ENCODE data around the gene MEIOSIN.
"Not testable (repeated sequence)": the region's sequence is repeated elsewhere in the genome, so short reads cannot be mapped to it uniquely, and the experiment has no call there.

MEIOSIN gene

GRCh38 chr19:45780448-45781213 lies 47.4 kb downstream of the MEIOSIN start:
- FAIRE-seq: no peak

DNA sequence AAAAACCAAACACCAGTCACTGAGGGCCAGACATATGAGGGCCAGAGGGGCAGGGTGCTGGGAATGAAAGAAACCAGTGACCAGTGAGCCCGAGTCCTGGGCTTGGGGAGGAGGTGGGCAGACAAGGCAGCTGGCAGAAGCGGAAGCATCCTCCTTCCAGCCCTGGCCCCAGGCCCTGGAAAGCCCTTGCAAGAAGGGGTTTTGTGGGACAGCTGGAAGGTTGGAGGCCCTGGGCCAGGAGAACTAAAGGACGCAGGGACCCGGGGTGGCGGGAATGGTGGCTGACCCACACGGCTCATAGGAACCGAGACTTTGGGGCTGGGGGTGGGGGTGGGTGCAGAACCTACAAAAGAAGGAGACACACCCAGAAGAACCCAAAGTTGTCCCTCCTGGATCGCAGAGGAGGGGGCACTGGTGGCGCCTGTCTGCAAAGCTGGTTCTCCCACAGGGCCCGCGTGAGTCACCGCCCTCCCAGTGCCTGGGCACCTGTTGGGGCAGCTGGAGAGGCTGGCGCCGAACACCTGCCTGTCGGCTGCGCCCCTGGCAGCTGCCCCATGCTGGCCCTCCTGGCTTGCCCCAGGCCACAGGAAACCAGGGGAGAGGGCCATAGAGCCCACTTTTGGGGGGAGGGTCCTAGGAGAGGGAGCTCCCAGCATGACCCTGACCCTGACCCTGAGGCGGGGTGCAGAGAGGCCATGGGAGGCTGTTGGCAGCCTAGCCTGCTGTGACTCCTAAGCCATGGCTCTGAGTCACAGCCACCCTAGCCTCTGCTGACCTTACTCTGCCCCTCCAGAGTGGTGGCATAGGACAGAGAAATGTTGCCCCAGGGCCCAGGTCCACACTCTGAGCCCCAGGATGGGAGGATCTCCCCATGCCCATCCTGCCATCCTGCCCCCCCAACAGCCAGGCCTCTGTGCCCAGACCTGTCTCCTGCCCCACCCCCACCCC lies 48.2 kb downstream of the MEIOSIN start:
- FAIRE-seq: no peak

DNA sequence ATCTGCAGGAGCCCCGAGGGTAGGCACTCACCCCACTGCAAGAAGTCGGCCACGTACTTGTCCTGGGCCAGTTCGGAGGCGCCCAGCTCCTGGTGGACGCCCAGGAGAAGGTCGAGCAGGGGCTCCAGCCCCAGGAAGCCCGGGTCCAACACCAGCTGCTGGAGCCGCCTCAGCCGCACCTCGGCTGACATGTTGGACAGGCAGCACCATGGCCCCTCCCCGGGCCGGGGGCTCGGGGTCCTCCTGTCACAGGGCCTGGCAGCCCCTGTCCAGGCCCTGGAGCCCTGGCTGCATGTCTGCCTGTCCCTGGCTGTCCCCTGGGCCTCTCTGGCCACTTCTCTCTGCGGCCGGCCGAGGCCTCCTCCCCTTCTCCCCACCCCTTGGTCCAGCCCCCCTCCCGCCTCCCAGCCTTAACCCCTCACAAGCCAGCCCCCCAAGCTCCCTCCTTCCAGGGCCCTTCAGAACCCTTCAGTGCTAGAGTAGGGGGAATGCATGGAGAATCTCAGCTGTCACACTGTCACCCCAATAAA lies 49.0 kb downstream of the MEIOSIN start, which contains the start of gene DMPK:
Gene DMPK, minus strand, starts transcription at position 329 of the 530 bp plus-strand sequence. Its CDS starts 138 bp downstream, at position 191.
- FAIRE-seq: no peak

- peak; percentile 53 for FAIRE-seq
Observed at GRCh38 chr19:45782820-45783785, 49.9 kb downstream of the MEIOSIN start.

- no peak for FAIRE-seq
Observed at GRCh38 chr19:45784096-45784495, 50.9 kb downstream of the MEIOSIN start.

- no peak for FAIRE-seq
Observed at GRCh38 chr19:45785097-45785496, 51.9 kb downstream of the MEIOSIN start.

GRCh38 chr19:45785781-45786532 lies 52.7 kb downstream of the MEIOSIN start:
- no peak for FAIRE-seq

- FAIRE-seq: no peak
Observed at GRCh38 chr19:45786533-45786894, 53.3 kb downstream of the MEIOSIN start.

- FAIRE-seq: no peak
Observed at GRCh38 chr19:45789035-45789786, 56.0 kb downstream of the MEIOSIN start.

DNA sequence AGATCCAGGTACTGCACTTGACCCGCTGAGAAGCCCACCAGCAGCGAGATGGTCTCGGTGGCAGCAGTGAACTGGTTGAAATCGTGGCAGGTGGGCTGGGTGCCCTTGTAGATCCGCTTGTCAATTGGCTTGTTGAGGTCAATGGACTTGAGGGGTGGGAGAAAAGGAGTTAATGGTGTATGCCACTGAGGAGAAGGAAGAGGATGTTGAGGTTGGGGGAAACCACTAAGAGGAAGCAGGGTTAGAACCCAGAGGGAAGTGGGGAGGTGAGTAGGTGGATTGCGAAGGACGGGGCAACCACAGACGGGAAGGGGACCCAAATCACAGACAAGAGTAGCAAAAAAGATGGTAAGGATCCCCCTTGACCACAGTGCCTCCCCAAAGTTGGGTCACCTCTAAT lies 57.7 kb downstream of the MEIOSIN start:
- FAIRE-seq: no peak

- FAIRE-seq: no peak
Observed at GRCh38 chr19:45791744-45792469, 58.7 kb downstream of the MEIOSIN start.

GRCh38 chr19:45792470-45793177 lies 59.4 kb downstream of the MEIOSIN start, which contains the start of gene DMWD:
TSS of gene DMWD (minus strand) at chr19:45792845. CDS start at chr19:45792756, 89 bp downstream.
- FAIRE-seq: peak; percentile 99

DNA sequence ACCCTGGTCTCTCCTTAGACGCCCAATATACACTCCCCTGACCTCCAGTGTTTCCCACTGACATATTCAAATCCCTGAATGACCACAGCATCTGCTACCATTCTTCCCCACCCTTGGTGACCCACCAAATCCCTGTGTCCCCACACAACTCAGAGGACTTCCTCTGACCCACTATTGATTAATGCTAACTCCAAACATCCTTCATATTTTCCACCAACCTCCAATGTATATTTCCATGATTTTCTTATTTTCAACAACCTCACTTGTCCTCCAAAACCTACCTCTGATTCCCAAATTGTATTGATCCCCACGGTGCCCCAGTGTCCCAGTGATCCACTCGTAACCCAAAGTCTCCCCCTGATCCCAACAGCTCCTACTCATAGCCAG lies 59.9 kb downstream of the MEIOSIN start:
- no peak for FAIRE-seq

DNA sequence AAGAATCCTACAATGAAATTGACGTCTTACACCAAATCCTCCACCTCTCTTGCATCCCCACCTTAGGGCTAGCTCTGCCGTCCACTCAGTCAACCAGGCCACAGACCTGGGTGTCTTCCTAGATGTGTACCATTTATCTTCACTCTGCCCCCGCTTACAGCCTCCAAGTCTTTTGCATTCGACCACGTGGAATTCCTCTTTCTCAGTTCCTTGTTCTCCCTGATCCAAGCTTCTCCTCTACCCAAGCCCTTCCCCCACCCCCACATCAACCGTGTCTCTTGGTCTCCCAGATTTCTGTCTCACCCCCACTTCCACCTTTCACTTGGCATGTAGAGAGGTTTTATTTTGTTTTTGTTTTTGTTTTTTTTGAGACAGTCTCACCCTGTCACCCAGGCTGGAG lies 60.6 kb downstream of the MEIOSIN start:
- FAIRE-seq: no peak

DNA sequence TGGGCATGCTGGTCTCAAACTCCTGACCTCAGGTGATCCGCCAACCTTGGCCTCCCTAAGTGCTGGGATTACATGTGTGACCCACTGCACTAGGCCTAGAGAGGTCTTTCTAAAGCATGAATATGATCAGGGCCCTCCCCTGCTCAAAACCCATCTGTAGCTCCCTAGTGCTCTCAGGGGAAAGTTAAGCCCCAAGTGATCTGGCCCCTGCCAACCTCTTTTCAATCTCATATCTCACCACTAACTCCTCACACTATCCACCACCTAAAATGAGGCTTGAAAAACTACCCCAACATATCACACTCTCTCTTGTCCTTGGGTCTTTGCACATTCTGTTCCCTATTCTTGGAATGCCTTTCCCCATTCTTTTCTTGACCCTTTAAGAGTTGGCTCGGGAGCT lies 61.4 kb downstream of the MEIOSIN start:
- FAIRE-seq: no peak

DNA sequence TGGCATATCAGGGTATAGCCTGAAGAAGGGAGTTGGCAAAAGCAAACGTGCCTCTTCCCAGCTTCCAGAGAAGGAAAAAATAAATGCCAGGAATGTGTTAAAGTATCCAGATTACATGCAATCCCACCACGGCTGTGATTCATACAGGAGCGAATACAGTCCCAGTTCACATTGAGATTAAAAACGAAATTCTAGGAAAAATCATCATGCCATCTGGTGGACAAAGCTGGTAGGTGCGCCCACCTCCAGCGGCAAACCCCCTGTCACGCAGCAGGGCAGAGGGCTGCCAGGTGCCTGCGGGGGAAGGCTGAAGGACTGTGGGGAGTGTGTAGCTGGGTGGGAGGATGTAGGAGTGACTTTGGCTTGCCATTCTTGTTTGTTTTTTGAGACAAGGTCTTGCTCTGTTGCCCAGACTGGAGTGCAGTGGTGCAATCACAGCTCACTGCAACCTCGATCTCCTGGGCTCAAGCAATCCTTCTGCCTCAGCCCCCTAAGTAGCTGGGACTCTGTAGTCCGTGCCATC lies 65.8 kb downstream of the MEIOSIN start:
- peak; percentile 93 for FAIRE-seq

DNA sequence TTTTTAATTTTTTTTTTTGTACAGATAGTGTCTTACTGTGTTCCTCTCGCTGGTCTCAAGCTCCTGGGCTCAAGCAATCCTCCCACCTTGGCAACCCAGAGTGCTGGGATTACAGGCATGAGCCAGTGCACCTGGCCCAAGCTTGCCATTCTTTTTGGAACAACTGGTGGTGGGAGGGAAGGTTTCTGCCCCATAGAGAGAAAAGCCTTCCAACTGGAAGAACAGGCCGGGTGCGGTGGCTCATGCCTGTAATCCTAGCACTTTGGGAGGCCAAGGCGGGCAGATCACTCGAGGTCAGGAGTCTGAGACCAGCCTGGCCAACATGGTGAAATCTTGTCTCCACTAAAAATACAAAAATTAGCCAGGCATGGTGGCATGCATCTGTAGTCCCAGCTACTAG lies 66.3 kb downstream of the MEIOSIN start:
- not testable (repeated sequence) for FAIRE-seq

- no peak for FAIRE-seq
Observed at GRCh38 chr19:45800070-45800553, 66.9 kb downstream of the MEIOSIN start.
